Activated T-cell treated with anti-CD3 and anti-CD28 coated beads for 1 hour (primary cell): Measurements from ENCODE around the gene RERE.
"Not testable (repeated sequence)": the region's sequence is repeated elsewhere in the genome, so short reads cannot be mapped to it uniquely, and the experiment has no call there.

ENCODE experiments used
- DNase-seq: peaks from one replicate; pipeline ENCODE4 v3.0.0-alpha.2; 2020; ENCODE audit warnings: low read depth

The RERE gene

GRCh38 chr1:8602471-8603219 is 214.8 kb downstream of the RERE start:
- DNase-seq = no peak

GRCh38 chr1:8600336-8600735 is 217.1 kb downstream of the RERE start:
- DNase-seq = no peak

- no peak for DNase-seq
Observed at GRCh38 chr1:8599646-8600212, 217.7 kb downstream of the RERE start.

- DNase-seq = no peak
Observed at GRCh38 chr1:8598783-8599182, 218.7 kb downstream of the RERE start.

GRCh38 chr1:8598060-8598724 is 219.2 kb downstream of the RERE start:
- no peak for DNase-seq

- no peak for DNase-seq
Observed at GRCh38 chr1:8597455-8597854, 220.0 kb downstream of the RERE start.

GRCh38 chr1:8595941-8596340 is 221.5 kb downstream of the RERE start:
- no peak for DNase-seq

- no peak for DNase-seq
Observed at GRCh38 chr1:8595332-8595731, 222.1 kb downstream of the RERE start.

GRCh38 chr1:8593292-8593691 is 224.1 kb downstream of the RERE start:
- not testable (repeated sequence) for DNase-seq

GRCh38 chr1:8591569-8591968 is 225.9 kb downstream of the RERE start:
- DNase-seq = no peak

- DNase-seq = no peak
Observed at GRCh38 chr1:8590721-8591351, 226.6 kb downstream of the RERE start.

GRCh38 chr1:8589571-8589970 is 227.9 kb downstream of the RERE start:
- no peak for DNase-seq

GRCh38 chr1:8587784-8588183 is 229.7 kb downstream of the RERE start:
- DNase-seq = no peak

- no peak for DNase-seq
Observed at GRCh38 chr1:8586438-8586837, 231.0 kb downstream of the RERE start.

GRCh38 chr1:8584316-8584715 is 233.1 kb downstream of the RERE start:
- DNase-seq = no peak

GRCh38 chr1:8583031-8583430 is 234.4 kb downstream of the RERE start:
- DNase-seq = no peak

GRCh38 chr1:8580566-8580965 is 236.9 kb downstream of the RERE start:
- no peak for DNase-seq

GRCh38 chr1:8578936-8579335 is 238.5 kb downstream of the RERE start:
- DNase-seq = no peak

GRCh38 chr1:8578132-8578877 is 239.1 kb downstream of the RERE start:
- no peak for DNase-seq

- DNase-seq = no peak
Observed at GRCh38 chr1:8574985-8575384, 242.5 kb downstream of the RERE start.

- no peak for DNase-seq
Observed at GRCh38 chr1:8572106-8572505, 245.3 kb downstream of the RERE start.
